Natural killer cell treated with Interleukin-12 subunit alpha and Interleukin-12 subunit beta and Interleukin-15 and Interleukin-18, amount 100 ng/mL, for 72 hours (primary cell): ENCODE results near the gene DCP1A. TPM values are rescaled to one million over a fixed set of nuclear protein-coding genes. Genes with fewer than 3 reads are reported as not detected.
"Not testable (repeated sequence)": the region's sequence is repeated elsewhere in the genome, so short reads cannot be mapped to it uniquely, and the experiment has no call there.

Experiments
- ATAC-seq, 2 donors: fragments of 150-1000 bp; cut with Tn5 transposase in 1 of 2; sonication (Bioruptor Pico), chemical (Tn5 transposase) in 1 of 2; 2 replicates each; pipeline ENCODE4 v1.10.0; 2021
- DNase-seq: peaks from one replicate; pipeline ENCODE4 v3.0.0; 2022; ENCODE audit warnings: low spot score
- H3K27ac Mint-ChIP-seq, 2 donors: 1 replicate in 1 of 2; 2 replicates in 1 of 2; pipeline ENCODE4 v1.8.0; 2022; ENCODE audit warnings: mixed read lengths in 2 of 2, mild to moderate bottlenecking in 1 of 2, moderate library complexity in 1 of 2
- H3K27me3 Mint-ChIP-seq, 2 donors: 1 replicate in 1 of 2; 2 replicates in 1 of 2; pipeline ENCODE4 v1.8.0; 2022; ENCODE audit warnings: mixed read lengths in 2 of 2
- H3K36me3 Mint-ChIP-seq: one replicate; pipeline ENCODE4 v1.8.0; 2022; ENCODE audit warnings: mixed read lengths
- H3K4me1 Mint-ChIP-seq, 2 donors: 1 replicate in 1 of 2; 2 replicates in 1 of 2; pipeline ENCODE4 v1.8.0; 2022; ENCODE audit warnings: low read depth in 2 of 2, mixed read lengths in 2 of 2, mild to moderate bottlenecking in 1 of 2
- H3K4me3 Mint-ChIP-seq: one replicate; pipeline ENCODE4 v1.8.0; 2022; ENCODE audit warnings: mixed read lengths
- H3K9me3 Mint-ChIP-seq: 2 replicates; pipeline ENCODE4 v1.8.0; 2022; ENCODE audit warnings: mixed read lengths
- total RNA-seq, 2 donors: library from RNA; stranded (reverse); gene quantifications; one replicate each; pipeline ENCODE4 v1.2.3, GENCODE V29; 2022

DCP1A gene
- total RNA-seq, 2 donors from 2014 or later, result 28.3 to 31.1 TPM

DNA sequence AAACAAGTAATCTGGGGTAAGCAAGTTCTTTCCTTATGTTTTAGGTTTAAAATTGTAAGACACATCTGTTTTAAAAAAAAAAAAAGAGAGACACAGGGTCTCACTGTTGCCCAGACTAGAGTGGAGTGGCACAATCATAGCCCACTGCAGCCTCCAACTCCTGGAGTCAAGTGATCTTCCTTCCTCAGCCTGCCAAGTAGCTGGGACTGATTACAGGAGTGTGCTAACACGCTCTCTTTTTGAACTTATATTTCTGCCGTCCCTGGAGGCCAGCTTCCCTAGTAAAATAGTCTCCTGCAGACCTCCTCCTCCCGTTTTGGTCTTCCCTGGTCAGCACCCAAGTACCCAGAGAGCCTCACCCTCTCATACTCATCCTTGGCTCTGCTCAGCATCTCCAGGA lies 35.5 kb downstream of the DCP1A start:
- peaks cover 10% of the 10 kb centered on the region for H3K36me3 Mint-ChIP-seq
- no peak overlapping the region for H3K27ac Mint-ChIP-seq
- ATAC-seq (no peak), DNase-seq (no peak)
- no peaks in the 10 kb centered on the region for H3K9me3 Mint-ChIP-seq
- peaks cover 0 to 5% of the 10 kb centered on the region in 2 donors for H3K4me1 Mint-ChIP-seq
- no peak overlapping the region for H3K4me3 Mint-ChIP-seq
- H3K27me3 Mint-ChIP-seq, result no peaks in the 10 kb centered on the region

DNA sequence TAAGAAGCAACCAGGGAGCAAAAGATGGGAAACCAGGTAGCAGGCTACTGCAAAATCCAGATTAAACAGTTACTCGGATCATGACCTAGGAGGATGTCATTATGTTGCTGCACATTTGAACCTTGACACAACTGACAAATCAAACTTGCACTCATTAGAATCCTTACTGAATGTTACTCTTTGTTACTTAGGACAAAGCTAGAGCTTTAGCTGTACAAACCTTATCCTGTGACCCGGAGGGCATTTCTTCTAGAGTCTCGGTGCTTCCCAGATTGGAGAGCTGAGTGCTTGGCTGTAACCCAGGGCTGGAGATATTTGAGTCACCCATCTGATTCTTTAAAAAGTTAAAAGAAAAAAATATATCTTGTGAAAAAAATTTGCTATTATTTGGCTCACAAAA lies 43.4 kb downstream of the DCP1A start:
- Mint-ChIP-seq H3K4me3 (no peak overlapping the region), H3K36me3 (peaks cover 9% of the 10 kb centered on the region), H3K27me3 (no peaks in the 10 kb centered on the region), H3K9me3 (no peaks in the 10 kb centered on the region), H3K27ac (no peak overlapping the region), H3K4me1 (peaks cover 0 to 4% of the 10 kb centered on the region in 2 donors)
- no peak for DNase-seq
- no peak for ATAC-seq

DNA sequence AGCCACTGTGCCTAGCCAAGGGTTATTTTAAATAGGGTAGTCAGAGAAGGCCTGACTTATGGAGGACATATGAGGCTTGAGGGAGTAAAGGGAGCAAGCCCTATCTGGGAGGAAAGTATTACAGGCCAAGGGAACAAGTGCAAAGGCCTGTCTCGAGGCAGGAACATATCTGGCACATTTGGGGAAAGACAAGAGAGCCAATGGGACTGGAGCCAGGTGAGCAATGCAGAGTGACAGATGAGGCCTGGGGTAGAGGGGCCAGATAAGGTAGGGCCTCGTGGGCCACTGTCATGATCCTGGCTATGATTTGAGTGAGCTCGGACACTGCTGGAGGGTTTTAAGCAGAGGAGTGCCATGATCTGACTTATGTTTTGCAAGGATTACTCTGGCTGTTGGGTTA lies 43.8 kb downstream of the DCP1A start:
- Mint-ChIP-seq H3K27ac (no peak overlapping the region), H3K4me1 (peaks cover 0 to 4% of the 10 kb centered on the region in 2 donors), H3K27me3 (no peaks in the 10 kb centered on the region), H3K36me3 (peaks cover 9% of the 10 kb centered on the region), H3K9me3 (no peaks in the 10 kb centered on the region), H3K4me3 (no peak overlapping the region)
- ATAC-seq (no peak), DNase-seq (no peak)

DNA sequence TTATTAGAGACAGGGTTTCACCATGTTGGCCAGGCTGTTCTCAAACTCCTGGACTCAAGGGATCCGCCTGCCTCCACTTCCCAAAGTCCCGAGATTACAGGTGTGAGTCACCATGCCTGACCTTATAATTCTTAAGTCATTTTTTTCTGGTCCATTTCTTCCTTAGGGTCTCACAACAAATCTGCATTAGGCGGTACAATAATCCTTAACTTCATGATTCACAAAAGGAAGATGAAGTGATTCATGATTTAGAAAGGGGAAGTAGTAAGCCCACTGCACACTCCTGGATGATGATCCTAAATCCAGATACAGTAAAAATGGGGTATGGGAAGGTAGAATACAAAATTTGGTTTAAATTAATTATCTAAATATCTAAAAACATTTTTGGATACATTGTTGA lies 46.5 kb downstream of the DCP1A start:
- Mint-ChIP-seq H3K4me3 (no peak overlapping the region), H3K27ac (peak overlapping the region in 1 of 2 donors; percentile 29), H3K36me3 (peaks cover 9% of the 10 kb centered on the region), H3K27me3 (no peaks in the 10 kb centered on the region), H3K9me3 (no peaks in the 10 kb centered on the region), H3K4me1 (peaks cover 0 to 4% of the 10 kb centered on the region in 2 donors)
- ATAC-seq (no peak), DNase-seq (no peak)

DNA sequence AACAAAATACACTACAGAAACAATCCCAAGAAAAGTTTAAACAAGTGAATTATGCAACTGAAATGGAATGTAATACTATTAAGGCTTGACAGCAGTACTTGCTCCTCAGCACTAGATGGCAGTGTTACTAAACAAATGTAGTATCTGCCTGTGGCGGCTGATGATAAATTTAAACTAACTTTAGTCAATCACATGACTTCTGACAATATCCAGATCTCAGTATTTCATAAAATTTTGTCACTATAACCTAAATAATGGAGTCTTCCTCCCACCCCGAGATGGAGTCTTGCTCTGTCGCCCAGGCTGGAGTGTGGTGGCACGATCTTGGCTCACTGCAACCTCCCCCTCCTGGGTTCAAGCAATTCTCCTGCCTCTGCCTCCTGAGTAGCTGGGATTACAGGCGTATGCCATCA lies 47.7 kb downstream of the DCP1A start:
- H3K9me3 Mint-ChIP-seq, H3K27ac Mint-ChIP-seq, H3K27me3 Mint-ChIP-seq, DNase-seq, H3K4me3 Mint-ChIP-seq, H3K4me1 Mint-ChIP-seq, H3K36me3 Mint-ChIP-seq: not testable (repeated sequence)
- peak in 1 of 2 donors; percentile 63 for ATAC-seq

DNA sequence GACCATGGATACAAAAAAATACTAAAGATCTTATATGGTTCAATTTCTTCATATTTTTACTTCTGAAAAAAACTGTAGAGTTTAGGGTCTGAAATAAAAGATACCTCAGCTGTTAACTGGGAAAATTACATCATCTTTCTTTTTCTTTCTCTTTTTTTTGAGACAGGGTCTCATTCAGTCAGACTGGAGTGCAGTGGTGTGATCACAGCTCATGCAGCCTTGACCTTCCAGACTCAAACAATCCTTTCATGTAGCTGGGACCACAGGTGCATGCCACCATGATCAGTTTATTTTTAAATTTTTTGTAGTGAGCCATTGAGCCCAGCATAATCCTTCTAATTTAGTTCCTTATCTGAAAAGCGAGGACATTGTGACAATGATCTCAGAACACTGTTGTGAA lies 51.9 kb downstream of the DCP1A start:
- Mint-ChIP-seq H3K4me1 (peaks cover 5 to 7% of the 10 kb centered on the region in 2 donors), H3K27ac (no peak overlapping the region), H3K9me3 (no peaks in the 10 kb centered on the region), H3K27me3 (no peaks in the 10 kb centered on the region), H3K36me3 (peaks cover 8% of the 10 kb centered on the region), H3K4me3 (no peak overlapping the region)
- ATAC-seq, result no peak
- no peak for DNase-seq

DNA sequence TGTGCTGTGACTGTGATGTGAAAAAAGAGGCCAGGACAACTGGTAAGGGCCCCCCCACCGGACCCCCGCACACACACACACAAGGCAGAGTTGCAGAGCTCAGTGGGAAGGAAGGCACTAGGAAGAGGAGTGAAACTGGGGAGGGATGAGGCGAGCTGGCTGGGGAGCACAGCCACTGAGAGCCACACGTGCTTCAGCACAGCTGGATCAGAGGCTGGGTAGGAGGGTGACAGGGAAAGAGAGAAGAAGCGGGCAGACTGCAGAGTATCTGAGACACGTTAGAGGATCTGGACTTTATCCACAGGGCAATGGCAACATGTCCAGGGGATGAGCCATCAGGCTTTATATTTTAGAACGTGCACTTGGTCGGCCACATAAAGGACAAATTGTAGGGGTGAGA lies 53.5 kb downstream of the DCP1A start:
- ATAC-seq (no peak), DNase-seq (no peak)
- Mint-ChIP-seq H3K36me3 (peaks cover 4% of the 10 kb centered on the region), H3K27ac (peak overlapping the region in 1 of 2 donors; percentile 49), H3K4me3 (no peak overlapping the region), H3K9me3 (no peaks in the 10 kb centered on the region), H3K27me3 (no peaks in the 10 kb centered on the region), H3K4me1 (peaks cover 3 to 5% of the 10 kb centered on the region in 2 donors)

DNA sequence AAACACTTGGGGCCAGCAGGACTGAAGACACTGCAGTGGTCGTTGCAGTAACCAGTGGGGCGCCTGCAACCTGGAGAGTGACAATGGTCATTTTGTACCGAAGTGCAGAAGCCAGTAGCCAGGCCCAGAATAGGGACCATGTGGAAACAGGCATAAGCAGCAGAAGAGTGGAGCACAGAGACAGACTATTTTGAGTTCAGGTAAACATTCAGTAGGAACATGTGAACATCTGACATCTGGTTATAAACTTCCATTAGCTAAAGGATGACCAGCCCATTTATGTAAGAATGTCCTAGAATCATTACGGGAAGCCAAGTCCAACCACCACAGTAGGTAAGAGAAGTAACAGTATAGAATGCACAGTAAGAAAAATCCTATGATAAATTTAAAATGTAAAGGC lies 59.1 kb downstream of the DCP1A start:
- Mint-ChIP-seq H3K4me3 (no peak overlapping the region), H3K27ac (peak overlapping the region in 1 of 2 donors; percentile 64), H3K9me3 (no peaks in the 10 kb centered on the region), H3K27me3 (no peaks in the 10 kb centered on the region), H3K36me3 (peaks cover 15% of the 10 kb centered on the region), H3K4me1 (no peaks in the 10 kb centered on the region)
- no peak for DNase-seq
- no peak for ATAC-seq

DNA sequence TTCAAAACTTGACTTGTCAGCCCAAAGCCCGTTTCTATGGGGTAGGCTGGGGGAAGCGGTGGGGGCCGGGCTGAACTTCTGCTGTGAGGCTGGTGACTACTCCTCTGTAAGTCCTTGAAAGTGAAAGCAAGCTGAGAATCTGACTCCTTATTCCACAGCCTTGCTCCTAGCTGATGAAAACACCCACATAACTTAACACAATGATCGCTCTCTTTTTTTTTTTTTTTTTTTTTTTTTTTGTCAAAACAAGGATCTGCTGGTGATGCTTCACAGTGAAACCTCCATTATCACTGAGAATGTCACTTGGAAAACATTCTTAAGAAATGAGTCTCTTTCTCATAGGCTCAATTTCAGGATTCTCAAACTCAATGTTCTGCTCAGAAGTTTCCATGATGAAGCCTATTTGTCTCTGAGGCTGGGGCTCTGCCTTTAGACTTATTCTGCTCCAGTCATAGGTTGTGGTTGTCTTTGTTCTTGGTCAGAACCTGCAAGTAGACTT lies 60.2 kb downstream of the DCP1A start:
- no peaks in the 10 kb centered on the region for H3K9me3 Mint-ChIP-seq
- H3K36me3 Mint-ChIP-seq, result peaks cover 11% of the 10 kb centered on the region
- ATAC-seq (no peak), DNase-seq (no peak)
- H3K27ac Mint-ChIP-seq, result peak overlapping the region in 1 of 2 donors; percentile 35
- no peaks in the 10 kb centered on the region for H3K27me3 Mint-ChIP-seq
- no peak overlapping the region for H3K4me3 Mint-ChIP-seq
- H3K4me1 Mint-ChIP-seq, result no peaks in the 10 kb centered on the region

DNA sequence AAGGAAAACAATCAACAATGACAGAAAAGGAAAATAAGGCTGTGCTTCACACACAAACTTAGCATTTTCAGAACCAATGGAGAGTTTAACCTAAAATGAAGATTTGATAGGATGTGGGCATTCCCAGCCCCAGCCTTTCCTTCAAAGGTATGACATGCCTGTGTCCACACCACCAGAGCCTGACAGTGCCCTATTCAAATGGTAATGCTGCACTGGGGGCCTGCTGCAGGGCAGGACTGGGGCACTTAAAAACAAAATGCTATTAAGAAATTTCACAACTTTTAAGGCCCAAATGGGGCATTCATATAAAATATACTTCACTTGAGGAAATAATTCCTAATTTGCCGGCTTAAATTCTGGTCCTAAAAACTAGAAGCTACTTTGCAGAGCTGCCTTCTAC lies 60.6 kb downstream of the DCP1A start:
- Mint-ChIP-seq H3K27ac (peak overlapping the region in 1 of 2 donors; percentile 35), H3K27me3 (no peaks in the 10 kb centered on the region), H3K9me3 (no peaks in the 10 kb centered on the region), H3K4me3 (no peak overlapping the region), H3K36me3 (peaks cover 11% of the 10 kb centered on the region), H3K4me1 (no peaks in the 10 kb centered on the region)
- ATAC-seq (no peak), DNase-seq (no peak)

DNA sequence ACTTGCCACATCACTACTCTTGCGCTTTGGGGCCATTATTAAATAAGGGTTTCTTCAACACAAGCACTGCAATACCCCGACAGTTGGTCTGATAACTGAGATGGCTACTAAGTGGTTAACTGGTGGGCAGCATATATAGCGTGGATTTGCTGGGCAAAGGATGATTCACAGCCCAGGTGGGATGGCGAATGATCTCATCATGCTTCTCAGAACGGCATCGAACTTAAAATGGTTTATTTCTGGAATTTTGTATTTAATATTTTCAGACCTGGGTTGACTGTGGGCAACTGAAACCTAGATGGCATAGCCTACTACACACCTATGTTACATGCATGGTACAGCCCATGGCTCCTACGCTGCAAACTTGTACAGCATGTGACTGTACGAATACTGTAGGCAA lies 64.8 kb downstream of the DCP1A start:
- ATAC-seq (no peak), DNase-seq (no peak)
- Mint-ChIP-seq H3K36me3 (peaks cover 6% of the 10 kb centered on the region), H3K4me1 (no peaks in the 10 kb centered on the region), H3K9me3 (no peaks in the 10 kb centered on the region), H3K27me3 (no peaks in the 10 kb centered on the region), H3K4me3 (no peak overlapping the region), H3K27ac (no peak overlapping the region)

DNA sequence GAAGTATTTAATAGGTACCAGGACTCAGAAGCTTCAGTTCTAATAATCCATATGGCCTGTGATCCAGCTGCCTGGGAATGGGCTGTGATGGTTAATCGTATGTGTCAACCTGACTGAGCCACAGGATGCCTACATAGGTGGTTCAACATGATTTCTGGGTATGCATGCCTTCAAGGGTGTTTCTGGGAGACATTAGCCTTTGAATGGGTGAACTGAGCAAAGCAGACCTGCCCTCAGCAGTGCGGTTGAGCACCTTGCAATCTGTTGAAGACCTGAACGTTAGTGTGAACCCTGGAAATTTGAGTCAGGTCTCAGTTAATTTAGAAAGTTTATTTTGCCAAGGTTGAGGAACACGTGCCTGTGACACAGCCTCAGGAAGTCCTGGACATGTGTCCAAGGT lies 68.7 kb downstream of the DCP1A start:
- no peak overlapping the region for H3K27ac Mint-ChIP-seq
- DNase-seq (no peak), ATAC-seq (no peak)
- no peaks in the 10 kb centered on the region for H3K27me3 Mint-ChIP-seq
- H3K4me3 Mint-ChIP-seq, result no peak overlapping the region
- no peaks in the 10 kb centered on the region for H3K9me3 Mint-ChIP-seq
- H3K4me1 Mint-ChIP-seq, result no peaks in the 10 kb centered on the region
- no peaks in the 10 kb centered on the region for H3K36me3 Mint-ChIP-seq

DNA sequence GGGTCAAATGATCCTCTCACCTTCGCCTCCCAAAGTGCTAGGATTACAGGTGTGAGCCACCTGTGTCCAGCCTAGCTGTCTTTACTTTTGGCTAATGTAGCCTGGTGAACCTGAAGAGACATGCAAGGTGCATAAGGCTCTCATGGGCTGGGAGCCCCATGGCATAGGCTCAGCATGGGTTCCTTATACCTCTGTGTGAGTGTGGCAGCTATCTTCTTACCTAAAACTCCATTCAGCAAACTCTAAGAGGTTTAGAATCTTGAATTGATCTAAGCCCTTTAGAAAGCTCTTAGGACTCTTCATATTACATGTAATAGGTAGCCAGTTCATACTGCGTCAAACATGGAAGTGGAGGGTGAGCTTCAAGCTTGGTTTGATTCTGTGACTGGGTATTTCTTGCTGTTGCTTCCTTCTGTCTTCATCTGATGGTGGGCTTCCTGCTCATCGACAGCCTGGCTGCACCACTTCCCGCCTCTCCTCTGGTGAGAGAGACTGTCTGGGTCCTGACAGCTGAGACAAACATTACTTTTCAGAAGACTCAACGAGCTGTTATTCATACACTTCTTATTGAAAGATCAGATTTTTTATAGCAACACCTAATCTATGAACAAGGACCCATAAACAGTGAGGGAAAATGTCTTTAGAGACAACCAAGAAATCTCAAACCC lies 72.3 kb downstream of the DCP1A start:
- no peak overlapping the region for H3K27ac Mint-ChIP-seq
- peaks cover 4% of the 10 kb centered on the region in 2 donors for H3K4me1 Mint-ChIP-seq
- H3K9me3 Mint-ChIP-seq, result no peaks in the 10 kb centered on the region
- no peaks in the 10 kb centered on the region for H3K36me3 Mint-ChIP-seq
- H3K4me3 Mint-ChIP-seq, result no peak overlapping the region
- ATAC-seq (no peak), DNase-seq (no peak)
- H3K27me3 Mint-ChIP-seq, result no peaks in the 10 kb centered on the region

DNA sequence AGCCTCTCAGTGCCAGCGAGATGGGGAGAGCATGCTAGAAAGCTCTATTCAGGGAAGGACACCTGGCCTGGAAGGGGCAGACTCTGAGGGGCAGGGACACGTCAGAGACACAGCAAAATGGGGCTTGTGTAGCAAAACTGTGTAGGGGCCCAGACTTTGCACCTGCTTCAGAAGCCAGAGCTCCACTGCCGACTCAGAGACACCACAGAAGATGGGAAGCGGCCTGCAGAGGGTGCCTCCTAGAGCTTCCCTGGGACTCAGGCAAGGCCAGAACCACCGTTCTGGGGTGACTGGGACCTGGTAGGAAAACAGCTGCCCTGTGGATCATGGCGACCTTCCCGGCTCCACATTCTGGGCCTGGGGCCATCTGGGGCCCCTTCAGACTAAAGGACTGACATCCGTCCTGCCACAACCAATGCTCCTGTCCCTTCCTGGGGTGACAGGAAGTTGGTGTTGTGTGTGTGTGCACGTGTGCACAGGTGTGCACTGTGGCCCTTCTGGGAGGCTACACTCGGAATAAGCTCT lies 74.1 kb downstream of the DCP1A start:
- Mint-ChIP-seq H3K9me3 (no peaks in the 10 kb centered on the region), H3K27ac (no peak overlapping the region), H3K4me3 (no peak overlapping the region), H3K36me3 (no peaks in the 10 kb centered on the region), H3K4me1 (peaks cover 4 to 8% of the 10 kb centered on the region in 2 donors), H3K27me3 (no peaks in the 10 kb centered on the region)
- ATAC-seq (no peak), DNase-seq (no peak)
